HG02870 (cell line): ENCODE data around the gene ELAVL1.
A peak's percentile ranks its signal among the peaks of the same experiment; 100 is the strongest.
"Not testable (repeated sequence)": the region's sequence is repeated elsewhere in the genome, so short reads cannot be mapped to it uniquely, and the experiment has no call there.

Source experiments
- ATAC-seq: cut with Tn5 transposase; IDR thresholded peaks from one replicate; pipeline ENCODE4 v1.9.1; 2021; ENCODE audit warnings: mild to moderate bottlenecking, moderate library complexity; ENCODE audit not compliant: unreplicated experiment

The ELAVL1 gene

GRCh38 chr19:8005534-8006256 is at the start of gene ELAVL1:
ELAVL1 (minus strand) TSS chr19:8005641; CDS start chr19:7991815, 13,826 bp downstream.
- ATAC-seq = peak; percentile 70

GRCh38 chr19:8054169-8054568 is 48.7 kb upstream of the ELAVL1 start:
- no peak for ATAC-seq

GRCh38 chr19:8052464-8052859 is 47.0 kb upstream of the ELAVL1 start, which contains the start of gene CCL25:
CCL25 (plus strand) TSS chr19:8052760; CDS start chr19:8053050, 290 bp downstream.
- ATAC-seq = no peak

GRCh38 chr19:8050274-8051096 is 45.0 kb upstream of the ELAVL1 start:
- peak; percentile 83 for ATAC-seq

- ATAC-seq = no peak
These were observed 41.2 kb upstream of the ELAVL1 start for GRCh38 chr19:8046569-8047165.

GRCh38 chr19:8045872-8046568 is 40.6 kb upstream of the ELAVL1 start:
- no peak for ATAC-seq

- no peak for ATAC-seq
These were observed 38.6 kb upstream of the ELAVL1 start for GRCh38 chr19:8044018-8044417.

GRCh38 chr19:8042900-8043299 is 37.5 kb upstream of the ELAVL1 start:
- no peak for ATAC-seq

GRCh38 chr19:8041531-8041931 is 36.1 kb upstream of the ELAVL1 start:
- no peak for ATAC-seq

GRCh38 chr19:8039231-8039630 is 33.8 kb upstream of the ELAVL1 start:
- no peak for ATAC-seq

- no peak for ATAC-seq
These were observed 33.4 kb upstream of the ELAVL1 start for GRCh38 chr19:8038815-8039214.

- ATAC-seq = no peak
These were observed 31.1 kb upstream of the ELAVL1 start for GRCh38 chr19:8036434-8037099.

- no peak for ATAC-seq
These were observed 28.7 kb upstream of the ELAVL1 start for GRCh38 chr19:8034178-8034525.

- not testable (repeated sequence) for ATAC-seq
These were observed 28.1 kb upstream of the ELAVL1 start for GRCh38 chr19:8033287-8034177.

GRCh38 chr19:8030960-8031359 is 25.5 kb upstream of the ELAVL1 start:
- no peak for ATAC-seq

- ATAC-seq = no peak
These were observed 23.6 kb upstream of the ELAVL1 start for GRCh38 chr19:8028951-8029491.

GRCh38 chr19:8025316-8025715 is 19.9 kb upstream of the ELAVL1 start:
- no peak for ATAC-seq

GRCh38 chr19:8024256-8024655 is 18.8 kb upstream of the ELAVL1 start:
- ATAC-seq = not testable (repeated sequence)

GRCh38 chr19:8023371-8023770 is 17.9 kb upstream of the ELAVL1 start:
- no peak for ATAC-seq
